ELF-1 (cell line): ENCODE measurements around the gene VPS37C.
A peak's percentile ranks its signal among the peaks of the same experiment; 100 is the strongest.

ENCODE experiments used
- DNase-seq: peaks from one replicate; pipeline ENCODE4 v3.0.0-alpha.2; 2016; ENCODE audit warnings: low read depth, low spot score

The VPS37C gene

DNA sequence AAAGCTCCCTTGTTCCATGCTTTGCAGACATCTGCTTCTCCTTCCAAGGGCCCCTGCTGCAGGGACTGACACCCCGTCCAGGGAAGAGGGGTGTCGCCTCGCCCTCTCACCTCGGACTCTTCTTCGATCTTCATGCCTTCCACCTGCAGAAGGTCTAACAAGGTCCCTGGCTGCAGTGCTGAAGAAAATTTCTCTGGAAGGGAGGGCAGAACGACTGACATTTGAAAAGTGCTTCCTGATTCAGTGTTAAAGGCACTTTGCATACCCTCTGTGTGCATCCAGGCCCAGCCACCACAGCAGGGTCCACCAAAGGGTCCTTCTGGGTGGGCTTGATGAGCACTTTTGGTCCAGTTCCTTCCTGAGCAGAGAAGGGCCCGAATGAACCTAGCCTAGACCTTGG is 28.1 kb downstream of the VPS37C start:
- DNase-seq: no peak

DNA sequence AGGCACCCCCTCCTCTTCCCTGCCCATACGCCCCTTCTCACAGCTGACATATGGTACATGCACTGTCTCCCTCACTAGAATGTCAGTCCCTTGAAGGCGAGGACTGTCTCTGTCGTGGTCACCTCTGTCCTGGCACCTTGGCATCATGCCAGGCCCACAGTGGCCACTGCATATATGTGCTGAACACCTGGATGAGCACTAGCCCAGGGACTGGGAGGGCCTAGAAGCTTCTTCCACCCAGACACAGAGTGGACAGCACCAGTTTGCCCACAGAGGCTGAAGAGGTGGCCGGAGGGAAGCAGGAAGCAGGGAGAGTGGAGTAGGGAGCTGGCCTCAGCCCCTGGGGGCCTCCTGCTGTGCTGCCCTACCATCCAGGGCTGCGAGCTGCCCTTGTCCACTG is 28.6 kb downstream of the VPS37C start:
- DNase-seq: no peak

DNA sequence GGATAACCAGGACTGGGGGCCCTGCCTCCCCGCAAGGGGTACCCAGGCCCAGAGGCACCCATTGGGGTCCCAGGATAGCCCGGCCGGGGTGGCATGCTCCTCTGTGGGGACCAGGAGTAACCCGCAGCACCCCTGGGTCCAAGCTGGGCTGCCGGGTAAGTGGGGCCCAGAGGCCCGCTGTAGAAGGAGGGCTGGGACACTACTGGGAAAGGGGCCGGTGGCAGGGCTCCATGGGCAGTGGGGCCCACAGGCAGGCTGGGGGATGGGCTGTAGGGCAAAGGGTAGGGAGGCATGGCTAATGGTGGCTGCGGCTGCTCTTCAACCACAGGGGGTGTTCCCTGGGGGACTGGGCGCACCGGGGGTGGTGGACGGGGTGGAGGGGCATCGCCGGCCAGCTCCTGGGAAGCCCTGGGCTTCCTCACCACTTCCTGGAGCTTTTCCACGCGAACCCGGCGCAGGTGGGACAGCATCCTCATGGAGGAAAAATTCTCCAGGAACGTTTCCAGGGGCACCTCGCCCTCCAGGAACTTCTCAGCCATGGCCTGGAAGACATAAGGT is 29.1 kb downstream of the VPS37C start:
- no peak for DNase-seq

DNA sequence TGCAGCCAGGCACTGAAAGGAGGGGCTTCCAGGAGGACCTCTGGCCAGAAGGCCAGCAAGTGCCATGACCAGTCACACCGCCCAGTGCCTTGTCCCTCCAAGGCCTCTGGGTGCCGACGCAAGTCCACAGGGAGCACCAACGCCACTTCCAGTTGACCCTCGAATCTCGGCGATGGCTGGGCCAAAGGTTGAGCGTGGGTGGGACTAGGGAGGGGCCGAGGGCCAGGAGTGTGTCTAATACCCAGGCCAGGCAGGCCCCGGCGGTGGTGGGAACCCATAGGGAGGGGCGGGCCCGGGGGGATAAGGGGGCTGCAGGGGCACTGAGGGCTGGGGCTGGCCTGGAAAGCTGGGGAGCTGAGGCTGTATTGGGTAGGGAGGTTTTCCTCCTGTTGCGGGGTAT is 29.6 kb downstream of the VPS37C start:
- no peak for DNase-seq

DNA sequence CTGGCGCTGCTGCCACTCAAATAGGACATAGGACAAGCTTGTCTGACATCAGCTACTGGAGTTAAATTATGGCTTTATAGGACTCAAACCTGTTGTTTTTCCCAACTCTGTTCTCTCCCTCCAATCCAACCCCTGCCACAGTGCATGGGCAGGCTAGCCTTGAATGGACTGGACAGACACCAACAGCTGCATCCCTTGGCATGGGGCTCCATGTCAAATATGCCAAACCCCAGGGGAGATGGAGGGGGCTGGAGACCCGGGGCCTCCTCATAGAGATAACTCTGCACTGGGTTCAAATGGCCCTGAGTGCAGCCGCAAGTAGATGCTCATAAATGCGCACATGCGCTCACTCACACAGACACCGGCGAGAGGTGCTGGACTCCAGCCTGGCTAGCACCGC is 30.0 kb downstream of the VPS37C start:
- no peak for DNase-seq

DNA sequence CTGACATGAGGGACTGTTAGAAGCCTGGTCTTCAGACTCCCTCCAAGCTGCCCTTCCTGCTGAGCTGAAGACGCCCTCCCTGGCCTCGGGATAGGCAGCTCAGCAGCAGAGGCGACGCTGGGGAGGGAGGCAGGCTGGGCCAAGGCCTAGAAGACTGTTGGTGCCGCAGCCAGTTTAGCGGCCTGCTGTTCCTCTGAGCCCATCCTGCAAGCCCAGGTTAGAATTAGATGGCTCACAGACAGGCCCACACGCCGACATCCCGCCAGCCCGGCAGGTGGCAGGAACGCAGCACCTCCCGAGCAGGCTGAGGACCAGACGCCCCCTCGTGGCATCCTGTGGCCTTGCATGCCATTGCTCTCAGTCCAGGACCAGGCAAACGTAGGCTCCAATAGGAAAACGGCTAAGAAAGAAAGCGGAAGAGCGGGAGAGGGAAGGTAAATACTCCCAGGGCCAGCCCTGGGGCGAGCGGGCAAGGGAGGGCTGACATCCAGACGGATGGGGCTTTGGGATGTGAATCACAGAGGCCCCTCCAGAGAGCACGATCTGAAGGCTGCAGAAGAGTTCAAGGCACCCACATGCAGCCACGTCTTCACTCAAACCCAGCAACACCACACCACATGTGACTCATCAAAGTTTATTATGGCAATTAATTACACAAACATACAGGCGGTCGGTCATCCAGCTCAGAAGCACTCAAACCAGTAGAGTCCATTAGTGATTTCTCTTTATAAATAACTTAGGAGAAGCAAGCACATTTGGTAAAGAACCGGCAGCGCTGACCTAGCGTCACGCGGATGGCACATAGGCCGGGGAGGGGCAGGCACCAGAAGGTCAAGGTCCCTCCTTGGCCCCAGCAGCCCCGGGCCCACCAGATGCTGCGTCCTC is 31.3 kb downstream of the VPS37C start:
- DNase-seq: peak; percentile 98

DNA sequence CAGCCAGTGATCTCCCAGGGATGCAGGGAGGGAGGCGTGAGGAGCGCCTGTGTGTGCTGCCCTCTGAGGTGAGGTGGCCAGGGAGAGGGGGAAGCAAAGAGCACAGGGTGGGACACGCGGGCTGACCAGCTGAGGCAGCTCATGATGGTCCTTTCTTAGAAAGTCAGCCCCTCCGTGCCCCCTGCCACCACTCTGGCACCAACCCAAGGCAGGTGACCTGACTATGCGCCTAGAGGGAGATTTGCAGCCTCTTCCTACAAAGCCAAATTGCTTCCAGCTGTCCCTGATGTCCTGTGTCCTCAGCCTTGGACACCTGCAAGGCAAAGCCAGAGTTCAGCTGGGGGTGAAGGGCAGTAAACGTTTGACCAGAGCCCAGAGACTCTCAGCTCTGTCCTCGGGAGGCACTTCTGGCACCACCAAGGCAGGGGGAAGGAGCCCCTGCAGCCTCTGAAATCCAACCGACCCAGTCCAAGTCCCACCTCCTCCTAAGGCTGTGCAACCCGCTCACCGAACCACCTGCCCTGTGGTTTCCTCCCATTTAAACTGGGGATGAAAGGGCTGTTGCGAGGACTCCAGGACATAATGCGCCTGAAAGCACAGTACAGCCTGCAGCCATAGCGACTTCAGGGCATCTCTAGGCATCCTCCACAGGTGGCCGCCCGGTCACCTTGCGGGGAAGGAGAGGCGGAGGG is 32.1 kb downstream of the VPS37C start:
- DNase-seq: no peak

DNA sequence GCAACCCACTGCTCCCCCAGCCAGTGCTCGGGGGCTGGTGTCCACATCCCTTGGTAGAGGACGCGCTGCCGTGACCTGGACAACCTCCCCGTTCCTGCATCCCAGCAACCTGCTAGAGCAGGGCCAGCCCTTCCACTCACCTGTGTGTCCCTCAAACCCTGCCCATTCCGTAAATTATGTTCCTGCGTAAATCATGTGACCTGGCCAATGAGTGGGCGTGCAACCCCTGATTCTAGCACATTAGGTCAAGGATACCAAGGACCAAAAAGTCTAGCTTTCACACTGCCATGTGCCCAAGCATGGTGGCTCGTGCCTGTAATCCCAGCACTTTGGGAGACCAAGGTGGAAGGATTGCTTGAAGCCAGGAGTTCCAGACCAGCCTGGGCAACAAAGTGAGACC is 33.2 kb downstream of the VPS37C start:
- no peak for DNase-seq

DNA sequence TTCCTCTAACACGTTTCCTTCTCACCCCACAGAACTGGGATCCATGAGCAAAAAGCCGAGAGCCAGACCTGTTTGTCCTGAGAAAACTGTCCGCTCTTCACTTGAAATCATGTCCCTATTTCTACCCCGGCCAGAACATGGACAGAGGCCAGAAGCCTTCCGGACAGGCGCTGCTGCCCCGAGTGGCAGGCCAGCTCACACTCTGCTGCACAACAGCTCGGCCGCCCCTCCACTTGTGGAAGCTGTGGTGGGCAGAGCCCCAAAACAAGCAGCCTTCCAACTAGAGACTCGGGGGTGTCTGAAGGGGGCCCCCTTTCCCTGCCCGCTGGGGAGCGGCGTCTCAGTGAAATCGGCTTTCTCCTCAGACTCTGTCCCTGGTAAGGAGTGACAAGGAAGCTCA is 35.0 kb downstream of the VPS37C start:
- no peak for DNase-seq

DNA sequence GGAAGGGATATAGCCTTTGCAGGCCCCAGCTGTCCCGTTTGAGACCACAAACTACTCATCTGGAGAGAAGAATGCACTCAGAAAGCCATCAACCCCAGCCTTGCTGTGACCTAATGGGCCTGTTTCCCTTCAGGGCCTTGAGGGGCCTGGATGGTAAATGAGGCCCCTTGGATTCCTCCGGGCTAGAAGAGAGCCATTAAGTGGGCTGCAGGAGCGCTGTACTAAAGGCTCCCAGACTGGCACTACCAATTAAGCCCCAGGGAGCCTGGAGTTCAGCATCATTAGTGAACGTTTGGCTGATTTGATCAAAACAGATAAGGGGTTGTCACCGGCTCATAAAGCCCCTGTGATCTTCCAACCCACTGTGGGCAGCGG is 35.9 kb downstream of the VPS37C start:
- peak; percentile 75 for DNase-seq

DNA sequence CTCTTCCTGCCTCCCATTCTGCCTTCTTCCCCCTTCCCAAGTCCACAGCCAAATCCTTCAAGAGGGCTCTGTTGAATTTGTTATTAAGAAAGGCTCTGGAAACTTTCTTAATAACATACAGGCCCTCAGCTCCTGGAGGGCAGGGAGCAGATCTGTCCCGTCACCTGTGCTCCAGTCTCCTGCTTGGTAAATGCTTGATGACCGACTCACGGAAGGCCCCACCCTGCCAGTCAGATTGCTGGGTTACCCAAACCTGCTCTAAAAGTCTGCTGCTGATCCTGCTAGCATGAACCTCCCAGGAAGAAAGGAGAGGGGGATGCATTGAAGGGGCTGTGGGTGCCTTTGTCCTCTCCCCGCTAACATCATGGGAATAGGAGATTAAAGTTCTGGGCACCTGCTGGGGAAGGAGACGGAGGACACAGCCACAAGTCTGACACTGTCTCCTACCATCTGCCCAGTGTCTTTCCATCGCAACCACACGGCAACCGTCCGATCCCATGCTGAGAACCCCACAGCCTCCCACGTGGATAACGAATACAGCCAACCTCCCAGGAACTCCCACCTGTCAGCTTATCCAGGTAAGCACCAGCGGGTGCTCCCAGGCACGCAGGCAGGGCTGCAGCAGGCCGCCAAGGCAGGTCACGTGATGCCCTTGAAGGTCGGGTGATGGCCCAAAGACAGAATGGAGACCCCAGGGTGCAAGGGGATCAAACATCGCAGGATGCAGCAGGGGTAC is 36.5 kb downstream of the VPS37C start:
- DNase-seq: no peak

DNA sequence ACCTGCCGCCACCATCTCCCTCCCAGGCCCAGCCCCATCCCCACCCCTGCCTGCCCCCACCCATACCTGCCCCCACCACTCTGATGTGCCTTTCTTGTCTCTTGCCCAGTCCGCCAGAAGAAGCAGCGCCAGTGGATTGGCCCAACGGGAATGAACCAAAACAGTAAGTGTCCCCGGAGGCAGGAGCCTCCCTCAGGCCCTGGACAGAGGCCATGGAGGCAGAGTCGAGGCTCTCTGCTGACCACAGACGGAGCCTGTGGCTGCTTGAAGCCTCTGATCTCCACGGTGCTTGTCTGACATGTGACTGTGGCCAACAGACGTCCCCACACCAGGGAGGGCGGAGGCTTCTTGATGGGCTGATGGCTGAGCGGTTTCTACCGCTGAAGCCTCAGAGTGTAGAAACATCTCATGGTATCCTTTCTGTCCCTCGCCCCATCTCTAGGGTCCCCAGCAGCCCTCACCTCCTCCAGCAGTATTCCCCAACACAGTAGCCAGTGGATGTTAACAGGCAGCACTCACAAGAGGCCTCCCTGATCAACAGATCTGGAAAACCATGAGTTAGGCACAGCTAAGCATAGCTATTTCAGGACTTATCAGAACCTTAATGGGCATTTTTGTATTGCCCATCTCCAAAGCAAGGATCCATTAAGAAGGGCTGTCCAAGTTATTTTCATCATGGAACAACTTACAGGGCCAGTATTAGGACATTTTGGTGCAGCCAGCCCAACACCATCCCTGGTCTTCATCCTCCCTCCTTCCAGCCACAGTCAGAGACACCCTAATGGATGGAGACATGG is 37.3 kb downstream of the VPS37C start:
- no peak for DNase-seq

DNA sequence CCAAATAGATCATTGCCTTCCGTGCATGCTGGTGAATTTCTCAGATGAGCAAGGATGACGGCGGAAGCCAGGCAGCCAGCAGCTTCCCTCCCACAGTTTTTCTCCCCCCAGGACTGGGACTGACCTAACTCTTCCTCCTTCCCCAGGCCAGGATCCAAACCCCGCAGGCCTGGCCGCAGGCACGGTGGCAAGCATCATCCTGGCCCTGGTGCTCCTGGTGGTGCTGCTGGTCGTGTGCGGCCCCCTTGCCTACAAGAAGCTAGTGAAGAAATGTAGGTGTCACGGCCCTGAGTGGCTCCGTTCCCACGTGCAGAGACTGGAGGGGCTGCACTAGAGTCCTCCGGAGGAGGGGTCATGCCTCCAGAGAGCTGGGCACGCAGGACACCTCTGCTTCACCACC is 38.5 kb downstream of the VPS37C start:
- DNase-seq: no peak

DNA sequence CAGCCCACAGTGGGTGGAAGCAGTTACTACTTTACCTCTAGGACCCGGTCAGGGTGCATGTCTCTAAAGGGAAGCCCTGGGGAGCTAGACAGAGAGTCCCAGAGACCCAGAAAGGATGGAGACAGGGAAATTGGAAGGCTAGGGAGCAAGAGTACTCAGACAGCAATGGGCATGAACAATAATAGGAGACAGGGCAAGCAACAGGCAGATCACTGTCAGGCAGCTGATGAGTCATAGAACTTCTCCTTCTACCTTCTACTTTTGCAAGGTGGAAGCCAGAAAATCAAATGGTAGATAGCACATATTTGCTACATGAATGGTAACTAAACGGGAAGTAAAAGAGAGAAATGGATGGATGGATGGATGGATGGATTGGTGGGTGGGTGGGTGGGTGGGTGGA is 39.3 kb downstream of the VPS37C start:
- no peak for DNase-seq

DNA sequence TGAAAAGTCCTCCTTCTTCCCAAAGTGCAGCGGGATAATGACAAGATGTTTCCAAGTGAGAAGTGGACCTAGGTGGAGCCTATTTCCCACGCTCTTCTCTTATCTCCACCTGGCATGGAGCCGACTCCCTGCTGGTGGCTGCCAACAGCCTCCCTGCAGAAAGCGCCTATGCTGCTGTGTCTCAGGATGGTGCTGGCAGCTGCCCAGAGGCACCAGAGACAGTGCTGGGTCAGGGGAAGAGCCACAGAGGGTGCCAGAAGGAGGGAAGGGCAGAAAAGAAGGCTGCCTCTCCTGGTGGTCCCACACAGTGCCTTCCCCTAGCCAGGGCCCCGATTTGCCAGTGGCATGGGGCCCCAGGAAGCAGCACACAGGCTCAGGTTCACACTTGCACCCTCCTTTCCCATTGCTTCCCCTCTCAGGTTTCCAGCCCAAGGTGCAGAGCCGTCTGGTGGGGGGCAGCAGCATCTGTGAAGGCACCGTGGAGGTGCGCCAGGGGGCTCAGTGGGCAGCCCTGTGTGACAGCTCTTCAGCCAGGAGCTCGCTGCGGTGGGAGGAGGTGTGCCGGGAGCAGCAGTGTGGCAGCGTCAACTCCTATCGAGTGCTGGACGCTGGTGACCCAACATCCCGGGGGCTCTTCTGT is 39.9 kb downstream of the VPS37C start:
- no peak for DNase-seq

DNA sequence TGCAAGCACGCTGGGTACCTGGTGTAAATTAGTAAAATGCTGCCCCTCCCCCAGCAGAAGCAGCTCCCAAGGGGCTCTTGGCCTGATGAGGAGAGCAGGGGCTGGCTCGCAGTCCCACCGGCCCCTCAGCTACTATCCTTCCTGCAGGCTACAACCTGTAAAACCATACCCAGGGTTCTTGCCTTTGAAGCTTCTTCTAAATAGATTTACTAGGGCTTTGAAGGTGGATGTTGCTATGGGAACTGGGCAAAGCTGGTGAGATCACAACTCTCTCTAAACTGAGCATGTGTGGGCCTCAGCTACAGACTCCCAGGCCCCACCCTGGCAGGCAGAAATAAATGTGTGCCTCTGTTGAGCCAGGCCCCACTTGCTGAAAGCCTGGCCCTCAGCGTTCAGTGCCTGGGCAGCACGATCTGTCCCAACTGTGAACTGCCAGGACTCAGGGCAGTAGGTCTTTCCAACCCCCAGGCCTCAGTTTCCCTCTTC is 40.5 kb downstream of the VPS37C start:
- peak; percentile 31 for DNase-seq

DNA sequence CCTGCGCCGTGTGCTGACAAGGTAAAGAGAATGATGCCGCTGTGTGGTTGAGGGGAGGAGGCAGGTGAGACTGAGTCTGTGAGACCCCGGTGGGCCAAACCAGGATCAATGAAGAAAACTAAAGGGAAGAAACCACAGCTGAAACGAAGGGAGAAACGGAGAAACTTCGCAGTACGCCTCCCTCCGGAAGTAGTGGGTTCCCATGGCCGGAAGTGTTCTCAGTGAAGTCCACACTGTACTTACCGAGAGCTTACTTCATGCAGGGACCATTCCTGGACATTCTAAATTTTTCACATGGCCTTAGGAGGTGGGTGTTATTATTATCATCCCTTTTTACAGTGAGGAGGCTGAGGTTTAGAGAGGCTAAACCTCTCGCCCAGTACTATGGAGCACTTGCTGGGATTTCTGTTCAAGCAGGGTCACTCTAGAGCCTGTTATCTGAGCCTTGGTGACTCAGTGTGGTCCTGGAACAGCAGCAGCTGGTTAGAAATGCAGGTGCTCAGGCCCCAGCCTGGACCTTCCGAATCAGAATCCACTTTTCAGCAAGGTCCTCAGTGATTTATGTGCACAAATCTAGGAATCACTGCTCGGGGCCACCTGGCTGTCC is 41.0 kb downstream of the VPS37C start:
- no peak for DNase-seq

DNA sequence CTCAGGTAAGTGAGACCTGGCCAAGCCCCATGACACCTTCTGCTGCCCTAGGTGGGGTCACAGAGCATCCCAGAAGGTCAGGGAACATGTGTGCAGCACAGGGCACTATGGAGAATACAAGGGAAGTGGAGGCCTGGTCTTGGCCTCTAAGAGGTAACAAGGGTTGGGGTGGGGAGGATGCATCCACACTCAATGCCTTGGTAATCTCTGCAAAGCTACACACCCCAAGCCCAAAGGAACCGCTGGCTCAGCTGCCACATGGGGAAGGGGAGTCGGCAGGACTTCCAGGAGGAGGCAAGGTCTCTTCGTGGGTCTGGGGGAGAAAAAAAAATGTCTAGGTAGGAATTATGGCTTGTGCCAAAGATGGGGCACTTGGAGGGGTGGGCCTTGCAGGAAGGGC is 41.7 kb downstream of the VPS37C start:
- no peak for DNase-seq

DNA sequence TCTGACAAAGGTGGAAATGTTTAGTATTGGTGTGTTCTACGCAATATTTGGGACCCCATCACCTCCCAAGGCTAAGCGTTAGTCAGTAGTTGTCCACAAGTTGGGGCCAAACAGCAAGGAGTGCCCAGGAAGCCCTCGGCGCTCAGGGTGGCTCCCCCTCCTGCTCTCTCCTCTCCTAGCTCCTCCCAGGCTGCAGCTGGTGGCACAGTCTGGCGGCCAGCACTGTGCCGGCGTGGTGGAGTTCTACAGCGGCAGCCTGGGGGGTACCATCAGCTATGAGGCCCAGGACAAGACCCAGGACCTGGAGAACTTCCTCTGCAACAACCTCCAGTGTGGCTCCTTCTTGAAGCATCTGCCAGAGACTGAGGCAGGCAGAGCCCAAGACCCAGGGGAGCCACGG is 42.2 kb downstream of the VPS37C start:
- DNase-seq: no peak

DNA sequence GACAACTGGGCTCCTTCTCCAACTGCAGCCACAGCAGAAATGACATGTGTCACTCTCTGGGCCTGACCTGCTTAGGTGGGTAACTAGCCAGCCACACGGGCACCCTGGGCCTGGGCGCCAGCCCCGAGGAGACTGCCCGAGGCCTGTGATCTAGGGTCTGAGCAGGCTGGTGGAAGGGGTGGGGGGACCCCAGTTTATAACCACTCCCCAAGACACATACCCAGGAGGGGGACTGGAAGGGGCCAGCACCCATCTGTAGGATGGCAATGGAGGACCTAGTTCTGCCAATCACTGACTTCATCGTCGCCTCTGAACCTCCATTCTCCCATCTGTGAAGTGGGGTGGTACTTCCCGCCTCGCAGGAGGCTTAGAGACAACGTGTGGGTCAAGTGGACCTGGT is 42.8 kb downstream of the VPS37C start:
- DNase-seq: no peak
